ENCODE measurements around the gene GOLGA8T. TPM values are rescaled to one million over a fixed set of nuclear protein-coding genes. Genes with fewer than 3 reads are reported as not detected.
"Not testable (repeated sequence)": the region's sequence is repeated elsewhere in the genome, so short reads cannot be mapped to it uniquely, and the experiment has no call there.

The GOLGA8T gene
- 0.37 TPM for total RNA-seq
- polyA plus RNA-seq, result 0.13 TPM

- no CpG with 5 or more reads among the region's 7 CpGs for WGBS
- H3K36me3 ChIP-seq (ENCODE audit: insufficient read depth), result not testable (repeated sequence)
Measured at GRCh38 chr15:30134751-30135150, at the start of gene GOLGA8T. Gene GOLGA8T (plus strand): TSS chr15:30135051. CDS start chr15:30135149, 98 bp downstream.

DNA sequence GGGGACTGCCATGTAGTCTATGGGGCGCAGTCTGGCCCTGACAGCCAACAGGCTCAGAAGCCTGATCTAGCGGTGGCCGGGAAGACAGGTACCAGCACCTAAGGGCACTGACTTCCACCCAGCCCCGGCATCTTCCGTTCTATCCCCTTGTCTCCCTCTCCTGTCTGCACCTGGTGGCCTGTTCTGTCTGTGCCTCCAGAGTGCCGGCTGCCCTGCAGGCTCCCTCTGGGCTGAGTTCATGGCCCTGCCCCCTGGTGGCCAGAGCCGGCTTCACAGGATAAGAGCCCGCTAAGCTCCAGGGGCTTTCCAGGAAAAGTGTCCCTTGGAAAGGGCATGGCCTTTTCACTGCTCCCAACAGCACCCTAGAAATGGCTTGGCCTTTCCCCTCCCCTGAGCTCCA is 37.0 kb upstream of the GOLGA8T start:
- H3K27ac ChIP-seq (ENCODE audit: low read depth); H3K36me3 ChIP-seq (ENCODE audit: insufficient read depth); DNase-seq (ENCODE audit: extremely low spot score); H3K4me3 ChIP-seq (ENCODE audit: low read depth, low read length); H3K4me1 ChIP-seq (ENCODE audit: insufficient read depth): not testable (repeated sequence)
- no CpG with 5 or more reads among the region's 8 CpGs for WGBS

More at GRCh38 chr15:30134751-30135150, at the start of gene GOLGA8T:
- H3K4me3 ChIP-seq (ENCODE audit: low read depth, low read length); H3K27ac ChIP-seq (ENCODE audit: low read depth); DNase-seq (ENCODE audit: extremely low spot score); H3K4me1 ChIP-seq (ENCODE audit: insufficient read depth): not testable (repeated sequence)

DNA sequence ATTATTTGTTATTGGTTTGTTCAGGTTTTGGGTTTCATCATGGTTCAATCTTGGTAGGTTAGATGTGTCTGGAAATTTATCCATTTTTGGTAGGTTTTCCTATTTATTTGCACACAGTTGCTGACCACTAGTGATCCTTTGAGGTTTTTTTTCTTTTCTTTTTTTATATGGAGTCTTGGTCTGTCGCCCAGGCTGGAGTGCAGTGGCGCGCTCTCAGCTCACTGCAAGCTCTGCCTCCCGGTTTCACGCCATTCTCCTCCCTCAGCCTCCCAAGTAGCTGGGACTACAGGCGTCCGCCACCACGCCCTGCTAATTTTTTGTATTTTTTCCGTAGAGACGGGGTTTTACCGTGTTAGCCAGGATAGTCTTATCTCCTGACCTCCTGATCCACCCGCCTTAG is 32.0 kb upstream of the GOLGA8T start:
- whole genome bisulfite sequencing, result no CpG with 5 or more reads among the region's 12 CpGs
- H3K27ac ChIP-seq (ENCODE audit: low read depth); DNase-seq (ENCODE audit: extremely low spot score); H3K4me1 ChIP-seq (ENCODE audit: insufficient read depth); H3K36me3 ChIP-seq (ENCODE audit: insufficient read depth); H3K4me3 ChIP-seq (ENCODE audit: low read depth, low read length): not testable (repeated sequence)

DNA sequence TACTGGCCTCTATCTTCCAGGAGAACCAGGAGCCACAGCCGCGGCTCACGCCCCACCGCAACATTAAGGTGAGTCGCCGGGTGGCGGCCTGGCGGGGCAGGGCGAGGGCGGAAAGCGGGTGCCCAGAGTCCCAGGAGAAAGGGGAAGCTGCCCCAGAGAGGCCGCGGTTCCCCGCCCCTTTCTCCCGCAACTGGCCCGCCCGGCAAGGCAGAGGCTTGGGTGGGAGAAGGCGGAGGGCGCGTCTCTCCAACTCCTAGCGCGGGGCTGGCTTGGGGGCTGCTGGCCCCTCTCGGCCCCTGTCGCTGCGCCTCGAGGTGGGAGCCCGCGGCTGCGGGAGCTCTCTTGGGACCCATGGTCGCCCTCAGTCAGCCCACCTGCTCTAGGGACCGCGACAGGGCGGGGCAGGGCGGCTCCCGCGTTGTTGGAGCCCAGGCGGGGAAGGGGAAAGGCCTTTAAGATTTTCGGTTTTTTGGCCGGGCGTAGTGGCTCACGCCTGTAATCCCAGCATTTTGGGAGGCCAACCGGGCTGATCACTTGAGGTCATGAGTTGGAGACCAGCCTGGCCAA is 30.8 kb upstream of the GOLGA8T start:
- WGBS, result 1% methylated on average over 19 of the region's 42 CpGs
- H3K27ac ChIP-seq (ENCODE audit: low read depth); H3K4me1 ChIP-seq (ENCODE audit: insufficient read depth); H3K36me3 ChIP-seq (ENCODE audit: insufficient read depth); DNase-seq (ENCODE audit: extremely low spot score): not testable (repeated sequence)
- peak overlapping the region; percentile 45 for H3K4me3 ChIP-seq (ENCODE audit: low read depth, low read length)

GRCh38 chr15:30110591-30110990 is 24.3 kb upstream of the GOLGA8T start:
- not testable (repeated sequence) for H3K36me3 ChIP-seq (ENCODE audit: insufficient read depth); H3K4me3 ChIP-seq (ENCODE audit: low read depth, low read length); H3K4me1 ChIP-seq (ENCODE audit: insufficient read depth); H3K27ac ChIP-seq (ENCODE audit: low read depth); DNase-seq (ENCODE audit: extremely low spot score)
- no CpG with 5 or more reads among the region's 4 CpGs for WGBS

GRCh38 chr15:30130066-30130465 is 4.8 kb upstream of the GOLGA8T start:
- H3K36me3 ChIP-seq (ENCODE audit: insufficient read depth); H3K4me1 ChIP-seq (ENCODE audit: insufficient read depth); DNase-seq (ENCODE audit: extremely low spot score); H3K4me3 ChIP-seq (ENCODE audit: low read depth, low read length); H3K27ac ChIP-seq (ENCODE audit: low read depth): not testable (repeated sequence)
- 0% methylated on average over 1 of the region's 2 CpGs for WGBS

- H3K4me1 ChIP-seq (ENCODE audit: insufficient read depth); H3K27ac ChIP-seq (ENCODE audit: low read depth); DNase-seq (ENCODE audit: extremely low spot score); H3K36me3 ChIP-seq (ENCODE audit: insufficient read depth); H3K4me3 ChIP-seq (ENCODE audit: low read depth, low read length): not testable (repeated sequence)
- WGBS, result 53% methylated on average over 3 of the region's 5 CpGs
Measured at GRCh38 chr15:30143246-30143645, 8.4 kb downstream of the GOLGA8T start.

- H3K4me1 ChIP-seq (ENCODE audit: insufficient read depth); H3K4me3 ChIP-seq (ENCODE audit: low read depth, low read length); DNase-seq (ENCODE audit: extremely low spot score); H3K27ac ChIP-seq (ENCODE audit: low read depth); H3K36me3 ChIP-seq (ENCODE audit: insufficient read depth): not testable (repeated sequence)
- no CpG with 5 or more reads among the region's 8 CpGs for WGBS
Measured at GRCh38 chr15:30149891-30150290, 15.0 kb downstream of the GOLGA8T start.

DNA sequence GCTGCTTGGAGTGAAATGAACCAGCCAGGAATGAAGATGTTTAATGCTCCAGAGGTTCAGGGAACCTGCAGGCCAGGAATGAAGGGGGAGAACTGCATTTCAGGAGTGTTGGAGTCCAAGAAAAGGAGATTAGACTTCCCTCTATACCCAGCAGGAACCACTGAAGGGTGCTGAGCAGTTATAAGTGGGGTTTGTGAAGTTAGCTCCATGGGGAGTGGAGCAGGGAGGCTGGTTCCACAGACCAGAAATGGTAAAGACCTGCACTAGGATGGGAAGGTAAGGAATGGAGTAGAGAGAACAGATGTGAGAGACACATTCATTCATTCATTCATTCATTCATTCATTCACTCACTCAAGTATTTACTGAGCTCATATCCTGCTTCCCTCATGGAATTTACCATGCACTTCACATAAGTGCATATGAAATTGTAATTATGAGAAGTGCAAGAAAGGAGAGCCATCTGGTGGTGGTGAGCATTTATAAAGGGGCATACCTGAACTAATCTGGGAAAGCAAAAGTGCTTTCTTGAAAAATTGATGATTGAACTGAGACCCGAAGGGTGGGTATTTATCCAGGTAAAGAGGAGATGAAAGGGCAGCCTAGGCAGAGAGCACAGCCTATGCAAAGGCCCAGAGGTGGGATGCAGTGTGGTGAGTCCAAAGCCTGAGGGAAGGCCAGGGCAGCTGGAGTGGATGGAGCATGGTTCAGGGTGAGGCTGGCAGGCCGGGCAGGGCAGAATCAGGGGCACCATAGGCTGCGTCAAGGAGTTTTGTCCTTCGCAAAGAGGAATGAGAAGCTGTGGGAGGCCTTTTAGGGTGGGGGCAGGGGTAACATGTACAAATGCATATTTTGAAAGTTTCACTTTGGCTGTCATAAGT is 27.9 kb downstream of the GOLGA8T start:
- DNase-seq (ENCODE audit: extremely low spot score); H3K4me3 ChIP-seq (ENCODE audit: low read depth, low read length); H3K27ac ChIP-seq (ENCODE audit: low read depth); H3K4me1 ChIP-seq (ENCODE audit: insufficient read depth); H3K36me3 ChIP-seq (ENCODE audit: insufficient read depth): not testable (repeated sequence)
- WGBS, result 71% methylated on average over 4 of the region's 4 CpGs

- not testable (repeated sequence) for DNase-seq (ENCODE audit: extremely low spot score); H3K4me3 ChIP-seq (ENCODE audit: low read depth, low read length); H3K4me1 ChIP-seq (ENCODE audit: insufficient read depth); H3K27ac ChIP-seq (ENCODE audit: low read depth); H3K36me3 ChIP-seq (ENCODE audit: insufficient read depth)
- WGBS, result 60% methylated on average over 1 of the region's 2 CpGs
Measured at GRCh38 chr15:30163759-30164158, 28.9 kb downstream of the GOLGA8T start.

GRCh38 chr15:30164257-30164656 is 29.4 kb downstream of the GOLGA8T start:
- not testable (repeated sequence) for H3K4me1 ChIP-seq (ENCODE audit: insufficient read depth); H3K36me3 ChIP-seq (ENCODE audit: insufficient read depth); DNase-seq (ENCODE audit: extremely low spot score); H3K4me3 ChIP-seq (ENCODE audit: low read depth, low read length); H3K27ac ChIP-seq (ENCODE audit: low read depth)
- 39% methylated on average over 2 of the region's 7 CpGs for WGBS

GRCh38 chr15:30167403-30167802 is 32.6 kb downstream of the GOLGA8T start:
- not testable (repeated sequence) for DNase-seq (ENCODE audit: extremely low spot score); H3K4me3 ChIP-seq (ENCODE audit: low read depth, low read length); H3K27ac ChIP-seq (ENCODE audit: low read depth); H3K36me3 ChIP-seq (ENCODE audit: insufficient read depth); H3K4me1 ChIP-seq (ENCODE audit: insufficient read depth)
- no CpG with 5 or more reads among the region's 9 CpGs for WGBS

DNA sequence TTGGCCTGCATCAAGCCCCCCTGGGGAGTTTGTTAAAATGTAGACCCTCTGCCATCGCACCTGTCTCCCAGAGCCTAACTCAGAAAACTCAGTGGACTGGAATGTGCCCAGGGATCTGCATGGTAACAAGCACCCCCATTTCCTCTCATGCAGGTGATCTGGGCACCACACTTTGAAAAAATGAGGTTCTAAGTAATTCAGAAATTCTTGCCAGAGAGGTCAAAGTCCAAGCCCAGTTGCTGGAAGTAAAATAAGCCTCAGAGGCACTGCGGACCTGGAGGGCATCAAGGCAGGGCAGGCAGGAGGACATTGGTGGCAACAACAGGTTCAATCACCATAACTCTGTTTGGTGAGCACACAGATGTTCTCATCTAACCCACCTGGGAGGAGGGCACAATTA is 33.0 kb downstream of the GOLGA8T start:
- not testable (repeated sequence) for H3K27ac ChIP-seq (ENCODE audit: low read depth); DNase-seq (ENCODE audit: extremely low spot score); H3K36me3 ChIP-seq (ENCODE audit: insufficient read depth); H3K4me1 ChIP-seq (ENCODE audit: insufficient read depth); H3K4me3 ChIP-seq (ENCODE audit: low read depth, low read length)
- WGBS, result no CpG with 5 or more reads among the region's 2 CpGs

GRCh38 chr15:30171452-30171851 is 36.6 kb downstream of the GOLGA8T start:
- H3K4me1 ChIP-seq (ENCODE audit: insufficient read depth); DNase-seq (ENCODE audit: extremely low spot score); H3K4me3 ChIP-seq (ENCODE audit: low read depth, low read length); H3K36me3 ChIP-seq (ENCODE audit: insufficient read depth); H3K27ac ChIP-seq (ENCODE audit: low read depth): not testable (repeated sequence)
- WGBS, result no CpG with 5 or more reads among the region's 7 CpGs

Data from urinary bladder (tissue), 4 donors.